NCI-H1092 treated with DMSO at 0.1 percent for 48 hours (cell line): ENCODE results near the gene CRISPLD2.

Experiments
- DNase-seq: peaks from one replicate; lab custom pipeline; 2025; lab: John Stamatoyannopoulos, UW

Gene CRISPLD2

GRCh38 chr16:84800158-84800978 lies 19.4 kb upstream of the CRISPLD2 start:
- no peak for DNase-seq

GRCh38 chr16:84803146-84803545 lies 16.6 kb upstream of the CRISPLD2 start:
- no peak for DNase-seq

- no peak for DNase-seq
Observed at GRCh38 chr16:84804326-84804725, 15.5 kb upstream of the CRISPLD2 start.

GRCh38 chr16:84806256-84806889 lies 13.4 kb upstream of the CRISPLD2 start:
- DNase-seq: no peak

GRCh38 chr16:84806890-84807258 lies 12.9 kb upstream of the CRISPLD2 start:
- DNase-seq: no peak

- no peak for DNase-seq
Observed at GRCh38 chr16:84807776-84808175, 12.0 kb upstream of the CRISPLD2 start.

- DNase-seq: no peak
Observed at GRCh38 chr16:84808826-84809225, 11.0 kb upstream of the CRISPLD2 start.

- no peak for DNase-seq
Observed at GRCh38 chr16:84810518-84811273, 9.1 kb upstream of the CRISPLD2 start.

- no peak for DNase-seq
Observed at GRCh38 chr16:84811529-84811928, 8.3 kb upstream of the CRISPLD2 start.

GRCh38 chr16:84813141-84813934 lies 6.4 kb upstream of the CRISPLD2 start:
- DNase-seq: no peak

GRCh38 chr16:84815462-84815861 lies 4.3 kb upstream of the CRISPLD2 start:
- no peak for DNase-seq

- DNase-seq: no peak
Observed at GRCh38 chr16:84816023-84816422, 3.8 kb upstream of the CRISPLD2 start.

- no peak for DNase-seq
Observed at GRCh38 chr16:84816485-84816884, 3.3 kb upstream of the CRISPLD2 start.

- no peak for DNase-seq
Observed at GRCh38 chr16:84817206-84817605, 2.6 kb upstream of the CRISPLD2 start.

GRCh38 chr16:84817613-84818012 lies 2.2 kb upstream of the CRISPLD2 start:
- no peak for DNase-seq

- no peak for DNase-seq
Observed at GRCh38 chr16:84818133-84818532, 1.7 kb upstream of the CRISPLD2 start.

- DNase-seq: no peak
Observed at GRCh38 chr16:84818989-84819643, 669 bp upstream of the CRISPLD2 start.

GRCh38 chr16:84820305-84820684 lies 510 bp downstream of the CRISPLD2 start:
- DNase-seq: peak; percentile 13

- DNase-seq: no peak
Observed at GRCh38 chr16:84820771-84821170, 986 bp downstream of the CRISPLD2 start.

GRCh38 chr16:84821179-84821578 lies 1.4 kb downstream of the CRISPLD2 start:
- DNase-seq: no peak
